NCI-H510A treated with DMSO at 0.1 percent for 48 hours (cell line): Measurements from ENCODE around the gene AKT1.
"Not testable (repeated sequence)": the region's sequence is repeated elsewhere in the genome, so short reads cannot be mapped to it uniquely, and the experiment has no call there.

Experiments
- DNase-seq: peaks from one replicate; lab custom pipeline; 2025; lab: John Stamatoyannopoulos, UW

The AKT1 gene

GRCh38 chr14:104753528-104754212 lies 41.9 kb downstream of the AKT1 start:
- no peak for DNase-seq

DNA sequence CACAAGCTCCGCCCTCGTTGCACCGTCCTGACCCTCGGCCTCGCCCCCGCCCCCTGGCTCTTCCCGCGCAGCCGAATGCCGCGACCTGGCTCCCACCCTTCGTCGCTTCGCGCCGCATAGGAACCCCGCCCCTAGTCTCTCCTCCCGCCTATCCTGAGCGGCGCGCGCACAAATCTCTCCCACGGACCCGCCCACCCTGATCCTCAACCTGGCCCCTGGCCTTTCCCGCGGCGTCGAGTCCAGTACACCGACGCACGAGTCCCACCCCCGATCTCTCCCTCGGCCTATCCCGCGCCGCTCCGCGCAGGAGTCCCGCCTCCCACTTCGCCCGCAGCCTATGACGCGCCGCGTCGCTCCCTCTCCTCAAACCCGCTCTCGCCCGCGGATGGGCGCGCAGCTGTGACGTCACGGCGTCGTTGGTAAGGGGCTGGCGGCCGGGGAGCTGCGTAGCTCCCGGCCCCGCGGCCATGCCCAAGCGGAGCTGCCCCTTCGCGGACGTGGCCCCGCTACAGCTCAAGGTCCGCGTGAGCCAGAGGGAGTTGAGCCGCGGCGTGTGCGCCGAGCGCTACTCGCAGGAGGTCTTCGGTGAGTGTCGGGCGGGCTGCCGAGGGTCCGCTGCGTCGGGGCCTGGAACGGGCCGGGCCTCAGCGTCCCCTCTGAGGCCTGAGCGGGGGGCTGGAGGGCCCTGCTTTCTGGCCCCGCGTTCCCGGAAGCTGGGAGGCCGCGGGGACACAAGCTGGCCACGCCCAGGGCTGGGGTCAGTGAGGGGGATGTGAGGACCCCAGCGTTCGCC lies 42.6 kb downstream of the AKT1 start, which contains the start of gene SIVA1:
Gene SIVA1 (plus strand): TSS at position 413 of the 793 bp plus-strand sequence. CDS start 55 bp downstream, at position 468.
- DNase-seq, result peak; percentile 98

GRCh38 chr14:104752423-104752734 lies 43.2 kb downstream of the AKT1 start:
- DNase-seq, result no peak

GRCh38 chr14:104751539-104752422 lies 43.8 kb downstream of the AKT1 start:
- DNase-seq, result peak; percentile 51

DNA sequence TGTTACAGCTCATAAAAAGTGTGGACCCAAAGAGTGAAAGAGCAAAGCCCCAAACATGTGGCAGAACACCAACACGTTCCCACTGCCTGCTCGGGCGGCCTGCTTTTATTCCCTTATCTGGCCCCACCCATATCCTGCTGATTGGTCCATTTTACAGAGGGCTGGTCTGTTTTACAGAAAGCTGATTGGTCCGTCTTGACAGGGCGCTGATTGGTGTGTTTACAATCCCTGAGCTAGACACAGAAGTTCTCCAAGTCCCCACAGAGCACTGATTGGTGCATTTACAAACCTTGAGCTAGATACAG lies 44.8 kb downstream of the AKT1 start:
- DNase-seq, result not testable (repeated sequence)

DNA sequence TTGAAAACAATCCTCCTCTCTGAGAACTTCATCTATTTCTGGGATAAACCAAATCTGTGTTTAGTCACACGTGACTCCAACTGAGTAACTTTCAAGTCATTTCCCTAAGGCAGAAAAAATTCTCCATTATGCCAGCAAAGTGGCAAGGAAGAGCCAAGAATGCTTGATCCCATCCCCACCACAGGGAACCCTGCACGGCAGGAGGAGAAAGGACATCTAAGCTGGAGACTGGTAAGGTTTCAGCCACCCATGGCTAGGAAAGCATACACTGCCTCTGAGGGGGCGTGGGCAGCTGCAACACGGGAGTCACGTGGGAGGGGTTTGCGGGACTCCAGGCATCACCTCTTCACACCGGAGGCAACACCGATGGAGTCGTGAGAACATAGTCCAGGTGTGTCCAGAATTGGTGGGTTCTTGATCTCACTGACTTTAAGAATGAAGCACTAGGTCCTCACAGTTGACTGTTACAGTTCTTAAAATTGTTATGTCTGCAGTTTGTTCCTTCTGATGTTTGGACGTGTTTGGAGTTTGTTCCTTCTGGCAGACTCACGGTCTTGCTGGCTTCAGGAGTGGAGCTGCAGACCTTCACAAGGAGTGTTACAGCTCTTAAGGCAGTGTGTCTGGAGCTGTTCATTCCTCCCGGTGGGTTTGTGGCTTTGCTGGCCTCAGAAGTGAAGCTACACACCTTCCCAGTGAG lies 45.3 kb downstream of the AKT1 start:
- DNase-seq, result no peak

DNA sequence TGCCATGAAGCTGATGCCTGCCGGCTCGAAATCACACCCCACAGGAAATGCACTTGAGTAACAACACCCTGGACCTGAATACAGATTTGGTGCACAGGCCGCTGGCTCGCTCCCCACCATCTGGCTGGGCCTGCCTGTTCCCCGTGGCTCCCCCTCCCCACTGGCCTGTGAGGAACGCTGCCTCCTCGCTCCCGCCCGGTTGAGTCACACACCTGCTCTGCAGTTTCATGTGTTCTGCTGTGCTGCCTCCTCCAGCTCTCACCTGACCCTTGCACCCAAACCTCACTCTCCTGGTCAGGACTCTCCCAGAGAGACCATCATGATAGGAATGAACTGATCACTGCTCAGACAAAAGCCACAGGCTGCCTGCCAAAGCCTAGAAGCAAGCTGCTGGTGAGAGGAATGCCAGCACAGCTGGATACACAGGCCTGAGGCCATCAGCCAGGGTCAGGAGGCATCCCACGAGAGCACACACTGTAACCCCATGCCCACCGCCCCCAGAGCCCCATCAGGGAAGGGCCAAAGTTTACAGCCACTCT lies 46.4 kb downstream of the AKT1 start:
- DNase-seq, result no peak

DNA sequence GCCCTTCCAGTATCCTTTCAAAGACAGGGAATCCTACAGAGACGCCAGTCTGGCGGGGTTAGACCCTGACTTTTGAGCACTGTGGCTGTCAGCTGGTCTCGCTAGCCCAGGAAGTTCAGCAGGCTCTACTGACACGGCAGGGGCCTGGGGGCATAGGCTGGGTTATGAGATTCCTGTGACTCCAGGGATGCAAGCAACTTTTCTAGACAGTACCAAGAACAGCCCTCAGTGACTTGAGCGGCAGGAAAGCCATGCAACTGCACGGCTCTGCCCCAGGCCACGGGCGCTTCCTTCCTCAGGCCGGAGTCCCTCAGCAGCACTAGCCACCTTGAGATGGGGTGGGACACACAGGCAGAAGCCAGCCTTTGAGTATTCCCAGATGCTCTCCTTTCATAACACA lies 47.7 kb downstream of the AKT1 start:
- DNase-seq, result no peak

GRCh38 chr14:104746934-104747481 lies 48.5 kb downstream of the AKT1 start:
- peak; percentile 29 for DNase-seq

GRCh38 chr14:104746071-104746545 lies 49.4 kb downstream of the AKT1 start:
- no peak for DNase-seq

- DNase-seq, result no peak
Measured at GRCh38 chr14:104745431-104745830, 50.1 kb downstream of the AKT1 start.

- DNase-seq, result no peak
Measured at GRCh38 chr14:104744484-104744883, 51.1 kb downstream of the AKT1 start.

GRCh38 chr14:104743461-104744380 lies 51.8 kb downstream of the AKT1 start:
- no peak for DNase-seq

GRCh38 chr14:104742586-104743455 lies 52.7 kb downstream of the AKT1 start:
- DNase-seq, result no peak

GRCh38 chr14:104741803-104742251 lies 53.7 kb downstream of the AKT1 start:
- DNase-seq, result no peak

DNA sequence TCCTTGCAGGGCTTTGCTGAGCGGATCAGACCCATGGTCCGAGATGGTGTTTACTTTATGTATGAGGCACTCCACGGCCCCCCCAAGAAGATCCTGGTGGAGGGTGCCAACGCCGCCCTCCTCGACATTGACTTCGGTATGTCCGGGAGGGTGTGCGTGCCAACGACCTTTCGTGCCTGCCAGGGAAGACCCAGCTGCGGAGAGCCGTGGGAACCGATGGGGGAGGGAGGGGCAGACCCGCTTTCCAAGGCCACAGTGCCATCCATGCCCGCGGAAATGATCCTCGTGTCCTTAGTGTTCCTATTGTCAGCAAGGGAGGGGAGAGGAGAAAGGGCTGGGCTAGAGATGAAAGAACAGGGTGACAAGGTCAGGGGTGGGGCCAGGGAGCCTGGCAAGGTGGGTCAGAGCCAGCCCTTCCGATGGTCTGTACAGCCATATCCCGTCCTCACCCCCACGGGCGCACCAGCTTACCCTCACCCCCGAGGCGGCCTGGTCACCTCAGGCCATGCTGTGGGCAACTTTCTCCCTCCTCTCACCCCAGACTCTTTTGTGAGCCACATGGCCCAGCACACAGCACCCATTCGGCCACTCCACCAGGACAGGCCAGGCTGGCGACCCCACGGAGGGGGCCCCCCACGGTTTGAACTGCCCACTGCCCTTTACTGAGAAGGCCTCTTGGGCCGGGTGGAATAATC lies 54.3 kb downstream of the AKT1 start:
- no peak for DNase-seq

DNA sequence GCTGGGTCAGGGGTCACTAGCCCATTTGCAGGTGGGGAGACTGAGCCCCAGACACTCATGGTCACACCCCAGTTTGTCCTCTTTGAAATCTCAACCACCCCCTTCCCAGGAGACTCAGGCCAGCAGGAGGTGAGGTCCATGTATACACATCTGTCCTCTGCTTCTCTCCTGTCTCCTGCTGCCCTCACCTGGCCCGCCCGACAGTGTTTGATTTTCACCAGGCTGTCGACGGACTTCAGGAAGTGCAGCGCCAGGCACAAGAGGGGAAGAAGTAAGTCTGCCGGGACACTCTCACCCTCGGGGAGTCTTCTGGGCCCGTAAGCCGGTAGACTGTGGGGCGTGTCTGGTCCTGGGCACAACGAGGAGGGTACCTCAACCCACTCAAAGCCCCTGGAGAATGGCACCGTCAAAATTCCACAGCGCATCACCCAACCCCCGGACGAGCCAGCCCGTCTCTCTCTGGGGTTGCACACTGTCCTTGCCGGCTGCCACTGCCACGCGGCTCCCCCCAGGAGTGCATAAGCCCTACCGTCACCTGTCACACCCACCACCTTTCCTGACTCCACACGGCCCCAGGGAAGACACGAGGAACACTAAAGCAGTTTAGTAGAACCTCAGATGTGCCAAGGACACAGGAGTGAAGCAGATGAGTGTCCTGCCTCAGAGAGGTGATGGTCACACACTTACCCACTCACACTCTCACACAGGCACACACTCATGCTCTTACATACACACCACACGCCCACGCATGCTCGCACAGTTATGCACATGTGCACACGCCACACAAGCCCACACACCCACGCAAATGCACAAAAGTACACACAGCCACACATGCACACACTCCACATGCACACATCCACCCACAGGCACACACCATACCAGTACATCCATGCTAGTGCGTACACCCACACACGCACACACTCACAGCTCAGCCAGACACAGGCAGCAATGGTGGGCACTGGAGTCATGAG lies 55.7 kb downstream of the AKT1 start:
- peak; percentile 2 for DNase-seq
